Skeletal muscle satellite cell (primary cell): Measurements from ENCODE around the gene KRTAP9-6. TPM values are rescaled to one million over a fixed set of nuclear protein-coding genes. Genes with fewer than 3 reads are reported as not detected.

Experiments
- H3K27me3 ChIP-seq: 2 replicates; pipeline ENCODE4 v1.7.0; 2013; ENCODE audit warnings: low read length; ENCODE audit not compliant: control insufficient read depth, insufficient read depth
- H3K36me3 ChIP-seq: 2 replicates; pipeline ENCODE4 v1.7.0; 2013; ENCODE audit warnings: mild to moderate bottlenecking, control low read depth, low read length; ENCODE audit not compliant: insufficient read depth
- H3K4me1 ChIP-seq: 2 replicates; pipeline ENCODE4 v1.7.0; 2013; ENCODE audit warnings: low read length; ENCODE audit not compliant: control insufficient read depth, insufficient read depth
- H3K4me2 ChIP-seq: 2 replicates; pipeline ENCODE4 v1.7.0; 2013; ENCODE audit warnings: mild to moderate bottlenecking, low read length
- H3K4me3 ChIP-seq: 2 replicates; pipeline ENCODE4 v1.7.0; 2013; ENCODE audit warnings: low read length
- H3K9ac ChIP-seq: 2 replicates; pipeline ENCODE4 v1.7.0; 2013; ENCODE audit warnings: mild to moderate bottlenecking, low read depth, low read length, moderate library complexity
- H3K9me3 ChIP-seq: replicated peaks from 2 replicates; pipeline ENCODE4 v1.7.0; 2013; ENCODE audit warnings: mild to moderate bottlenecking, control low read depth, low read length
- small RNA-seq: library from RNA; depleted of rRNA; stranded (forward); fragments of <200 nt; gene quantifications from one replicate; pipeline ENCODE3, GENCODE V24; 2012

The KRTAP9-6 gene

GRCh38 chr17:41302981-41303380 is 37.8 kb downstream of the KRTAP9-6 start:
- Histone ChIP-seq H3K4me3 (no peak overlapping the region), H3K4me1 (peaks cover 9% of the 10 kb centered on the region), H3K27me3 (no peaks in the 10 kb centered on the region), H3K36me3 (no peaks in the 10 kb centered on the region), H3K9me3 (no peaks in the 10 kb centered on the region), H3K4me2 (no peak overlapping the region), H3K9ac (no peak overlapping the region)

GRCh38 chr17:41304091-41304490 is 38.9 kb downstream of the KRTAP9-6 start:
- H3K9ac ChIP-seq = no peak overlapping the region

GRCh38 chr17:41307647-41308046 is 42.5 kb downstream of the KRTAP9-6 start:
- H3K4me1 ChIP-seq = peaks cover 20% of the 10 kb centered on the region
- H3K9ac ChIP-seq = no peak overlapping the region
- no peaks in the 10 kb centered on the region for H3K27me3 ChIP-seq
- no peaks in the 10 kb centered on the region for H3K36me3 ChIP-seq
- peak overlapping the region; percentile 55 for H3K4me3 ChIP-seq
- peak overlapping the region; percentile 74 for H3K4me2 ChIP-seq
- no peaks in the 10 kb centered on the region for H3K9me3 ChIP-seq

More at GRCh38 chr17:41304091-41304490, 38.9 kb downstream of the KRTAP9-6 start:
- Histone ChIP-seq H3K36me3 (no peaks in the 10 kb centered on the region), H3K9me3 (no peaks in the 10 kb centered on the region), H3K4me3 (no peak overlapping the region), H3K4me2 (no peak overlapping the region), H3K27me3 (no peaks in the 10 kb centered on the region), H3K4me1 (peaks cover 20% of the 10 kb centered on the region)

DNA sequence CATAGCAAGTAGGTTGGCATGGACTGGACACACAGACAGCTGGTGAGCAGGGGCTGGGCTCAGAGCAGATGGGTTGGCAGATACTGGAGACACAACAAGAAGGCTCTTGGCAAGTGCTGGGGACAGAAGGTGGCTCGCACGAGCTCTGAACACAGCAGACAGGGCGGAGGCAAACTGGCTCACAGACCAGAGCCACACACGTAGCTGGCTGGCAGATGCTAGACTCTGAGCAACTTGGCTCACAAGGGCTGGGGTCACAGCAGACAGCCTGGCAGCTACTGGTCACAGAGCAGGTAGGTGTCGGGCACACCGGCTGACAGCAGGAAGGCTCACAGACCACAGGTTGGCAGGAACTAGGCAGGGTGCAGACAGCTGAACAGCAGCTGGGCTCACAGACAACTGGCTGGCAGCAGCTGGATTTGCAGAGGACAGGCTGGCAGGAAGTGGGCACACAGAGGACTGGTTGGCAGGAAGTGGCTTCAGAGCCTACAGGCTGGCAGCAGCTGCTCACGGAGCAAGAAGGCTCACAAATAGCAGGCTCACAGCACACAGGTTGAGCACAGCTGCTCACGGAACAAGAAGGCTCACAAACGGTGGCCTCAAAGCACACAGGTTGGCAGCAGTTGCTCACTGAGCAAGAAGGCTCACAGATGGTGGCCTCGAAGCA is 43.2 kb downstream of the KRTAP9-6 start:
- peaks cover 20% of the 10 kb centered on the region for H3K4me1 ChIP-seq

GRCh38 chr17:41308918-41309359 is 43.8 kb downstream of the KRTAP9-6 start, which contains the start of gene KRTAP16-1:
TSS of gene KRTAP16-1 (minus strand) at chr17:41309309. CDS start at chr17:41309253, 56 bp downstream.
- H3K9ac ChIP-seq = no peak within 1 kb of the TSS
- H3K4me1 ChIP-seq = peaks cover 20% of the 10 kb centered on the region
- peak within 1 kb of the TSS; percentile 74 for H3K4me2 ChIP-seq
- no peaks in the 10 kb centered on the region for H3K36me3 ChIP-seq
- peak within 1 kb of the TSS; percentile 55 for H3K4me3 ChIP-seq
- no peaks in the 10 kb centered on the region for H3K9me3 ChIP-seq
- H3K27me3 ChIP-seq = no peaks in the 10 kb centered on the region

More for the DNA sequence above, 43.2 kb downstream of the KRTAP9-6 start:
- Histone ChIP-seq H3K27me3 (no peaks in the 10 kb centered on the region), H3K9ac (no peak overlapping the region), H3K4me2 (peak overlapping the region; percentile 74), H3K9me3 (no peaks in the 10 kb centered on the region), H3K4me3 (peak overlapping the region; percentile 55), H3K36me3 (no peaks in the 10 kb centered on the region)

- no peaks in the 10 kb centered on the region for H3K36me3 ChIP-seq
- peaks cover 3% of the 10 kb centered on the region for H3K27me3 ChIP-seq
- no peak overlapping the region for H3K4me3 ChIP-seq
- H3K9me3 ChIP-seq = no peaks in the 10 kb centered on the region
- no peak overlapping the region for H3K9ac ChIP-seq
- H3K4me2 ChIP-seq = no peak overlapping the region
- peaks cover 20% of the 10 kb centered on the region for H3K4me1 ChIP-seq
Observed at GRCh38 chr17:41311111-41311510, 45.9 kb downstream of the KRTAP9-6 start.

DNA sequence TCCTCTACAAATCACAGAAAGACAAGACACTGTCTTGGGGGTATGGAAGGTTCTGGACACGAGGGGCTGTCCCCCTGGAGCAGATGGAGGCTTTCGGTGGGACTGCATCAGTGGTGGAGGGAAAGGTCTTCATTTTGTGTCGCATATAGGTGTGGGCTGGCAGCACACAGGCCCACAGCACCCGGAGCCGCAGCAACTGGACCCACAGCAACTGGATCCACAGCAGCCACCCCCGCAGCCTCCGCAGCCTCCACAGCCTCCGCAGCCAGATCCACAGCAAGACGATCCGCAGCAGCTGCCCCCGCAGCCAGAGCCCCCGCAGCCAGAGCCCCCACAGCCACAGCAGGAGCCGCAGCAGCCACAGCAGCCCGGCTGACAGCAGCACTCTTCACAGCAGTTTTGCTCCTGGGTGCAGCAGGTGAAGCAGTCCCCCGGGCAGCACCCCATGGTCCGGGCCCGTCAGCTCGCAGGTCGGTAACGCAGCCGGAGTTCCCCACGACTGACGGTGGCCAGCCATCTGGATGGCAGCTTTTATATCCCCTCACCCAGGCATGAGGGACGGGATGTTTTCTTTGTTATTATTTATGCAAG is 50.1 kb downstream of the KRTAP9-6 start, which contains the start of gene KRTAP17-1:
Gene KRTAP17-1, minus strand, starts transcription at position 507 of the 591 bp plus-strand sequence. Its CDS starts 60 bp downstream, at position 447.
- Histone ChIP-seq H3K36me3 (no peaks in the 10 kb centered on the region), H3K4me2 (no peak within 1 kb of the TSS), H3K4me3 (no peak within 1 kb of the TSS), H3K27me3 (peaks cover 3% of the 10 kb centered on the region), H3K9me3 (no peaks in the 10 kb centered on the region), H3K9ac (no peak within 1 kb of the TSS), H3K4me1 (no peaks in the 10 kb centered on the region)

Small RNA genes within 50 kb of the gene (small RNA-seq; reads per million reads assigned to genes)
- not detected for gene KRTAP9-10P
